Measurements from ENCODE around the gene LRIT2. TPM values are rescaled to one million over a fixed set of nuclear protein-coding genes. Genes with fewer than 3 reads are reported as not detected.

The LRIT2 gene
- total RNA-seq, 4 donors from 2014 or later: not detected

DNA sequence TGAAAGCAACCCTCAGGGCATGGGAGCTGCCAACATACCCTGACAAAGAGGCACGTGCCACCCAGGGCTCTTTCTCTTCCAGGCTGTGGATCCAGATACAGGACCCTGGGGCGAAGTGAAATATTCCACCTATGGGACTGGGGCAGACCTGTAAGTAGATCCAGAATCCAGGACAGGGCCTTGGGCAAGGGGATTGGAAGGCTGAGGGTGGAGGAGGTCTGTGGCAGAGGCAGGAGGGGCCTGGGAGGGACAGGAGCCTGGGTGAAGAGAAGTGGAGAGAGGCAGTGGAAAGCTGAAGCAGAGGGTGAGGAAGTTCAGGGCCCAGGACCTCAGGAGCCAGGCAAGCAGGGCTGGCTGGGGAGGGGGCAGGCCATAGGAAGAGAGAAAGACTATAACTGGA is 13.8 kb downstream of the LRIT2 start:
- TF ChIP-seq POLR2AphosphoS5 (IDR thresholded peaks at IDR 0.05): no peak
- Histone ChIP-seq H3K27me3 (no peaks in the 10 kb centered on the region), H3K36me3 (no peaks in the 10 kb centered on the region), H3K27ac (no peak overlapping the region), H3K4me1 (no peaks in the 10 kb centered on the region), H3K9me3 (no peaks in the 10 kb centered on the region), H3K4me3 (no peak overlapping the region)
- WGBS, 2 donors (ENCODE audit: low coverage in 1 of 2): 70% methylated on average over 2 of the region's 2 CpGs; no CpG with 5 or more reads in 1 of the 2 donors
- in situ Hi-C loops (cut with MboI; ENCODE audit: low pct_ligation_motif_present in 1 of 4, low pct_unique_long_range_greater_than_20kb in 1 of 4, low sequenced_read_pairs in 3 of 4): no loop called here
- intact Hi-C loops (cut with DNase I; ENCODE audit: low total_unique reads): no loop called here
- DNase-seq: no peak

DNA sequence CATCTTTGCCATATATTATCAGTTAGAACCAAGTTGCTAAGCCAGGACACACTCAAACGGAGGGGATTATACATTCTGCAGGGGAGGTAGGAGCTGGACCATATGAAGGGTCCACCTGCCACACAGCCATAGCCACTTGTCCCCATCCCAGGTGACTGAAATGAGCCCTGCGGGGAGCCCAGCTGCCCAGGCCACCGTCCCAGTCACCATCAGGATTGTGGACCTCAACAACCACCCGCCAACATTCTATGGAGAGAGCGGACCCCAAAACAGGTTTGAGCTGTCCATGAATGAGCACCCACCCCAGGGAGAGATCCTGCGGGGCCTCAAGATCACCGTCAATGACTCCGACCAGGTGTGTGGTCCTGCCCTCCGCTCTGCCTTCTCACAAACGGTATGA is 17.3 kb downstream of the LRIT2 start:
- 90 to 95% methylated on average over 4 to 8 of the region's 10 CpGs for WGBS, 2 donors (ENCODE audit: low coverage in 1 of 2)
- intact Hi-C loops (cut with DNase I; ENCODE audit: low total_unique reads): no loop called here
- Histone ChIP-seq H3K4me3 (no peak overlapping the region), H3K9me3 (no peaks in the 10 kb centered on the region), H3K4me1 (no peaks in the 10 kb centered on the region), H3K27me3 (no peaks in the 10 kb centered on the region), H3K36me3 (no peaks in the 10 kb centered on the region), H3K27ac (no peak overlapping the region)
- in situ Hi-C loops (cut with MboI; ENCODE audit: low pct_ligation_motif_present in 1 of 4, low pct_unique_long_range_greater_than_20kb in 1 of 4, low sequenced_read_pairs in 3 of 4): loop anchor here in 3 of 4 donors (5.0 to 10.0 kb wide), 2 partner anchors 61 to 63 kb away; no protein-coding TSS in a partner anchor
- TF ChIP-seq POLR2AphosphoS5 (IDR thresholded peaks at IDR 0.05) (no peak), POLR2A (IDR thresholded peaks at IDR 0.05) (no peak), EP300 (IDR thresholded peaks at IDR 0.05; ENCODE audit: low read depth) (no peak)
- TF ChIP-seq, protein P1, sequence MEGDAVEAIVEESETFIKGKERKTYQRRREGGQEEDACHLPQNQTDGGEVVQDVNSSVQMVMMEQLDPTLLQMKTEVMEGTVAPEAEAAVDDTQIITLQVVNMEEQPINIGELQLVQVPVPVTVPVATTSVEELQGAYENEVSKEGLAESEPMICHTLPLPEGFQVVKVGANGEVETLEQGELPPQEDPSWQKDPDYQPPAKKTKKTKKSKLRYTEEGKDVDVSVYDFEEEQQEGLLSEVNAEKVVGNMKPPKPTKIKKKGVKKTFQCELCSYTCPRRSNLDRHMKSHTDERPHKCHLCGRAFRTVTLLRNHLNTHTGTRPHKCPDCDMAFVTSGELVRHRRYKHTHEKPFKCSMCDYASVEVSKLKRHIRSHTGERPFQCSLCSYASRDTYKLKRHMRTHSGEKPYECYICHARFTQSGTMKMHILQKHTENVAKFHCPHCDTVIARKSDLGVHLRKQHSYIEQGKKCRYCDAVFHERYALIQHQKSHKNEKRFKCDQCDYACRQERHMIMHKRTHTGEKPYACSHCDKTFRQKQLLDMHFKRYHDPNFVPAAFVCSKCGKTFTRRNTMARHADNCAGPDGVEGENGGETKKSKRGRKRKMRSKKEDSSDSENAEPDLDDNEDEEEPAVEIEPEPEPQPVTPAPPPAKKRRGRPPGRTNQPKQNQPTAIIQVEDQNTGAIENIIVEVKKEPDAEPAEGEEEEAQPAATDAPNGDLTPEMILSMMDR (IDR thresholded peaks at IDR 0.05): no peak
- no peak for DNase-seq

- no peaks in the 10 kb centered on the region for H3K27me3 ChIP-seq
- DNase-seq: no peak
- no peak overlapping the region for H3K27ac ChIP-seq
- in situ Hi-C loops (cut with MboI; ENCODE audit: low pct_ligation_motif_present in 1 of 4, low pct_unique_long_range_greater_than_20kb in 1 of 4, low sequenced_read_pairs in 3 of 4) (loop anchor here in 3 of 4 donors (5.0 to 10.0 kb wide), 2 partner anchors 59 to 61 kb away; no protein-coding TSS in a partner anchor), intact Hi-C loops (cut with DNase I; ENCODE audit: low total_unique reads) (no loop called here)
- H3K36me3 ChIP-seq: no peaks in the 10 kb centered on the region
- H3K9me3 ChIP-seq: no peaks in the 10 kb centered on the region
- no peak overlapping the region for H3K4me3 ChIP-seq
- 62 to 66% methylated on average over 2 to 6 of the region's 6 CpGs for WGBS, 2 donors (ENCODE audit: low coverage in 1 of 2)
- TF ChIP-seq POLR2A (IDR thresholded peaks at IDR 0.05) (no peak), POLR2AphosphoS5 (IDR thresholded peaks at IDR 0.05) (no peak), EP300 (IDR thresholded peaks at IDR 0.05; ENCODE audit: low read depth) (no peak)
- TF ChIP-seq, protein P1 (IDR thresholded peaks at IDR 0.05): peak in 1 of 5 experiments; percentile 6
- H3K4me1 ChIP-seq: peaks cover 0 to 11% (median 9%) of the 10 kb centered on the region in 4 donors
These were observed 19.4 kb downstream of the LRIT2 start for GRCh38 chr10:84205853-84206525.

DNA sequence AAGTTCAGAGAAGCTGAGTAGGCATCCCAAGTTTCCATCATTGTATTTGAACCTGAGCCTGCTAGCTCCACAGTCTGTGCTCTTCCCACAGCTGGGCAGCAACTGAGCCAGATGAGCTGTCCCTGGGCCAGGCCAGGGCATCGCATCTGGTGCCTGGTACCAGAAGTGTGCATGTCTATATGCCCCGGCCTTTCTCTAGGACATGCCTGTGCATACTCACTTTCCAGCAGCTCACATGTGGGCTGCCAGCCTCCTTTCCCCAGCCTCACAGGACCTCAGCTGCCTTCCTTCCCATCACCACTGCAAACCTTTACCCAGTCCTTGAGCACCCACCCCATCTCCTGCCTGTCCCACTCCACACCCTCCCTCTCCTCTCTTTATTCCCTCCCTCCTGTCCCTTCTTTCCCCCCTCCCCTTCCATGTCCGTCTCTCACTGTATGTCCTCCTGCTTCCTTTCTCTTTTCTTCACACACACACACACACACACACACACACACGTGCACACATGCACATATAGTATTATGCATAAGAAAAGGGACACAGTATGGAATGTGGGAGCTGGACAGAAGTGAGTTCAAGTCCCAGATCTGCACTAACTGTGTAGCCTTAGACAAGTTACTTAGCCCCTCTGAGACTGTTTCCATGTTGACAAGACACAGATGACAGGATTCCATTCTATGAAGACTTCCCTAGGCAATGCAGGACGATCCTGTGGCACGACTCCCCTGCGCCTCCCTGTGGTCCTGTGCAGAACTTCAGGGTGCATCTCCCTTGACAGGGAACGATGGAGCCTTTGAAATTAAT is 20.1 kb downstream of the LRIT2 start:
- peaks cover 3 to 18% (median 11%) of the 10 kb centered on the region in 4 donors for H3K4me1 ChIP-seq
- intact Hi-C loops (cut with DNase I; ENCODE audit: low total_unique reads) (no loop called here), in situ Hi-C loops (cut with MboI; ENCODE audit: low pct_ligation_motif_present in 1 of 4, low pct_unique_long_range_greater_than_20kb in 1 of 4, low sequenced_read_pairs in 3 of 4) (loop anchor here in 3 of 4 donors (5.0 to 10.0 kb wide), 2 partner anchors 58 to 60 kb away; no protein-coding TSS in a partner anchor)
- H3K4me3 ChIP-seq: no peak overlapping the region
- no peaks in the 10 kb centered on the region for H3K9me3 ChIP-seq
- H3K27me3 ChIP-seq: no peaks in the 10 kb centered on the region
- no peak overlapping the region for H3K27ac ChIP-seq
- peak; percentile 81 for DNase-seq
- TF ChIP-seq POLR2A (IDR thresholded peaks at IDR 0.05): no peak
- TF ChIP-seq POLR2AphosphoS5 (IDR thresholded peaks at IDR 0.05): no peak
- TF ChIP-seq EP300 (IDR thresholded peaks at IDR 0.05; ENCODE audit: low read depth): no peak
- TF ChIP-seq, protein P1 (IDR thresholded peaks at IDR 0.05): peak; percentile 71 to 87 (median 85)
- 15 to 28% methylated on average over 3 to 8 of the region's 8 CpGs for WGBS, 2 donors (ENCODE audit: low coverage in 1 of 2)
- H3K36me3 ChIP-seq: no peaks in the 10 kb centered on the region

Data from transverse colon (tissue), 4 donors.